ENCODE measurements around the gene OR6M1. TPM values are rescaled to one million over a fixed set of nuclear protein-coding genes. Genes with fewer than 3 reads are reported as not detected.

The OR6M1 gene
- polyA plus RNA-seq, 1 of the 3 experiments (the other 2 are of a cell fraction): not detected

DNA sequence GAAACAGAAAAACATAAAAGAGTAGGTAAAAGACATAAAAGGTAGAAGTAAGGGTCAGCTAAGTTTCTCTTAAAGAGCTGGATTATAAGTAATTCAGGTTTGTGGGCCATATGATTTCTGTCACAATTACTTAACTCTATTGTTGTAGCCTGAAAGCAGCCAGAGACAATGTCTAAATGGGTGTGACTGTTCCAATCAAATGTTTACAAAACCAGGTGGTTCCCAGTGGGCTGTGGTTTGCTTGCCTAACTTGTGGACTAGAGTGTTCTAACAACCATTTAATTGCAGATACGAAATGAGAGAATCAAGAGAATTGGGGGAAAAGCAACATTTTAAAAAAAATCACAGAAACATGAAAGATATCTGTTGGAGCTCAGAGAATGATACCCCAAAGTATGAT, 22.6 kb downstream of the OR6M1 start:
- 0% methylated on average over 1 of the region's 1 CpG for whole genome bisulfite sequencing (ENCODE audit: low lambda C conversion rate)

More for the DNA sequence above, 22.6 kb downstream of the OR6M1 start:
- Histone ChIP-seq H3K9ac (no peak overlapping the region), H3K9me3 (no peaks in the 10 kb centered on the region), H4K20me1 (ENCODE audit: insufficient read depth) (no peaks in the 10 kb centered on the region), H3K4me2 (no peak overlapping the region), H3K36me3 (replicated peaks in 1 of 2; ENCODE audit: control insufficient read depth in 1 of 2, insufficient read depth in 2 of 2, low read length in 1 of 2) (no peaks in the 10 kb centered on the region), H3K4me3 (ENCODE audit: low read depth in 2 of 2, low read length in 1 of 2) (no peak overlapping the region), H3K27me3 (ENCODE audit: insufficient read depth) (no peaks in the 10 kb centered on the region), H3K9me2 (no peaks in the 10 kb centered on the region), H3F3A (replicated peaks; ENCODE audit: insufficient read depth) (no peaks in the 10 kb centered on the region), H3K79me2 (ENCODE audit: insufficient read depth) (no peaks in the 10 kb centered on the region), H3K4me1 (ENCODE audit: control insufficient read depth in 1 of 2, insufficient read depth in 2 of 2, low read depth in 1 of 2, low read length in 1 of 2) (no peaks in the 10 kb centered on the region), H3K27ac (ENCODE audit: low read depth in 2 of 2, low read length in 1 of 2) (no peak overlapping the region), H2AFZ (ENCODE audit: low read depth) (no peak overlapping the region)
- TF ChIP-seq ZBTB33 (IDR thresholded peaks at IDR 0.05; ENCODE audit: borderline replicate concordance, low read depth) (no peak), PBX3 (IDR thresholded peaks at IDR 0.05) (no peak), SMC3 (IDR thresholded peaks at IDR 0.05; ENCODE audit: low read depth, low read length) (no peak), TCF12 (IDR thresholded peaks at IDR 0.05) (no peak), MXI1 (IDR thresholded peaks at IDR 0.05; ENCODE audit: low read depth, low read length) (no peak), EP300 (IDR thresholded peaks at IDR 0.05; ENCODE audit: borderline replicate concordance in 1 of 2, low read depth in 1 of 2, low read length in 1 of 2) (no peak), ELF1 (IDR thresholded peaks at IDR 0.05) (no peak), NRF1 (IDR thresholded peaks at IDR 0.05; ENCODE audit: low read depth, low read length) (no peak), POLR2AphosphoS5 (IDR thresholded peaks at IDR 0.05; ENCODE audit: low read depth, low read length) (no peak), FOXM1 (IDR thresholded peaks at IDR 0.05; ENCODE audit: low read depth) (no peak), USF1 (IDR thresholded peaks at IDR 0.05; ENCODE audit: borderline replicate concordance, low read depth) (no peak), RCOR1 (IDR thresholded peaks at IDR 0.05; ENCODE audit: low read length) (no peak), MEF2A (IDR thresholded peaks at IDR 0.05; ENCODE audit: borderline replicate concordance, low read depth) (no peak), YY1 (IDR thresholded peaks at IDR 0.05; ENCODE audit: low read depth) (no peak), USF2 (IDR thresholded peaks at IDR 0.05; ENCODE audit: borderline replicate concordance, low read depth, low read length) (no peak), GATA2 (CRISPR knock-in tag; IDR thresholded peaks at IDR 0.05) (no peak), NFIC (IDR thresholded peaks at IDR 0.05; ENCODE audit: borderline replicate concordance) (no peak), FOSL2 (IDR thresholded peaks at IDR 0.05; ENCODE audit: borderline replicate concordance, low read depth) (no peak), RAD21 (IDR thresholded peaks at IDR 0.05; ENCODE audit: low read length) (no peak)
- no peak for DNase-seq
- ChIA-PET CTCF (no interaction called here), POLR2A (interaction anchor here (0.6 kb wide), 1 partner anchor 60 kb away, joined by 3 read pairs; no protein-coding TSS in a partner anchor)
